ENCODE data around the gene LETMD1. TPM values are rescaled to one million over a fixed set of nuclear protein-coding genes. Genes with fewer than 3 reads are reported as not detected.

Gene LETMD1
- total and polyA plus RNA-seq, 2 of the 13 experiments (the other 11 are each of a cell fraction or from before 2014, with no cell fraction given), result 43.3 to 87.7 TPM

GRCh38 chr12:51081421-51081820, 33.3 kb downstream of the LETMD1 start (continued):
- TF ChIP-seq, protein P1, sequence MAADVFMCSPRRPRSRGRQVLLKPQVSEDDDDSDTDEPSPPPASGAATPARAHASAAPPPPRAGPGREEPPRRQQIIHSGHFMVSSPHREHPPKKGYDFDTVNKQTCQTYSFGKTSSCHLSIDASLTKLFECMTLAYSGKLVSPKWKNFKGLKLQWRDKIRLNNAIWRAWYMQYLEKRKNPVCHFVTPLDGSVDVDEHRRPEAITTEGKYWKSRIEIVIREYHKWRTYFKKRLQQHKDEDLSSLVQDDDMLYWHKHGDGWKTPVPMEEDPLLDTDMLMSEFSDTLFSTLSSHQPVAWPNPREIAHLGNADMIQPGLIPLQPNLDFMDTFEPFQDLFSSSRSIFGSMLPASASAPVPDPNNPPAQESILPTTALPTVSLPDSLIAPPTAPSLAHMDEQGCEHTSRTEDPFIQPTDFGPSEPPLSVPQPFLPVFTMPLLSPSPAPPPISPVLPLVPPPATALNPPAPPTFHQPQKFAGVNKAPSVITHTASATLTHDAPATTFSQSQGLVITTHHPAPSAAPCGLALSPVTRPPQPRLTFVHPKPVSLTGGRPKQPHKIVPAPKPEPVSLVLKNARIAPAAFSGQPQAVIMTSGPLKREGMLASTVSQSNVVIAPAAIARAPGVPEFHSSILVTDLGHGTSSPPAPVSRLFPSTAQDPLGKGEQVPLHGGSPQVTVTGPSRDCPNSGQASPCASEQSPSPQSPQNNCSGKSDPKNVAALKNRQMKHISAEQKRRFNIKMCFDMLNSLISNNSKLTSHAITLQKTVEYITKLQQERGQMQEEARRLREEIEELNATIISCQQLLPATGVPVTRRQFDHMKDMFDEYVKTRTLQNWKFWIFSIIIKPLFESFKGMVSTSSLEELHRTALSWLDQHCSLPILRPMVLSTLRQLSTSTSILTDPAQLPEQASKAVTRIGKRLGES (CRISPR knock-in tag; IDR thresholded peaks at IDR 0.05; ENCODE audit: borderline replicate concordance), result no peak
- TF ChIP-seq HMG20B (CRISPR knock-in tag; conservative IDR thresholded peaks at IDR 0.05), result no peak
- TF ChIP-seq ZBTB49 (CRISPR knock-in tag; IDR thresholded peaks at IDR 0.05; ENCODE audit: borderline replicate concordance), result no peak
- TF ChIP-seq ZNF629 (CRISPR knock-in tag; conservative IDR thresholded peaks at IDR 0.05), result no peak
- no peak for TF ChIP-seq ZBTB40 (IDR thresholded peaks at IDR 0.05)
- no peak for TF ChIP-seq ZBTB40 (CRISPR knock-in tag; IDR thresholded peaks at IDR 0.05)
- no peak for TF ChIP-seq SMAD1 (CRISPR knock-in tag; IDR thresholded peaks at IDR 0.05; ENCODE audit: borderline replicate concordance, low read depth)
- no peak for TF ChIP-seq ZNF263 (CRISPR knock-in tag; IDR thresholded peaks at IDR 0.05)
- no peak for TF ChIP-seq ZNF256 (CRISPR knock-in tag; conservative IDR thresholded peaks at IDR 0.05)
- TF ChIP-seq ZSCAN25 (CRISPR knock-in tag; IDR thresholded peaks at IDR 0.05), result no peak
